HG03565 (cell line): ENCODE measurements around the gene OSBPL6.
"Not testable (repeated sequence)": the region's sequence is repeated elsewhere in the genome, so short reads cannot be mapped to it uniquely, and the experiment has no call there.

Experiments
- ATAC-seq: cut with Tn5 transposase; IDR thresholded peaks from one replicate; pipeline ENCODE4 v1.9.1; 2021; ENCODE audit warnings: mild to moderate bottlenecking, moderate library complexity; ENCODE audit not compliant: unreplicated experiment

Gene OSBPL6

GRCh38 chr2:178333851-178334250, 139.5 kb downstream of the OSBPL6 start:
- ATAC-seq = no peak

GRCh38 chr2:178335230-178335629, 140.9 kb downstream of the OSBPL6 start:
- no peak for ATAC-seq

- ATAC-seq = no peak
These were observed 149.8 kb downstream of the OSBPL6 start for GRCh38 chr2:178344121-178344520.

GRCh38 chr2:178345951-178346350, 151.6 kb downstream of the OSBPL6 start:
- ATAC-seq = no peak

GRCh38 chr2:178350051-178350450, 155.7 kb downstream of the OSBPL6 start:
- no peak for ATAC-seq

- not testable (repeated sequence) for ATAC-seq
These were observed 163.4 kb downstream of the OSBPL6 start for GRCh38 chr2:178357704-178358103.

- ATAC-seq = no peak
These were observed 165.0 kb downstream of the OSBPL6 start for GRCh38 chr2:178359192-178359912.

GRCh38 chr2:178361588-178361987, 167.3 kb downstream of the OSBPL6 start:
- no peak for ATAC-seq

GRCh38 chr2:178363252-178363651, 168.9 kb downstream of the OSBPL6 start:
- no peak for ATAC-seq

GRCh38 chr2:178365116-178365515, 170.8 kb downstream of the OSBPL6 start:
- no peak for ATAC-seq

GRCh38 chr2:178366412-178366811, 172.1 kb downstream of the OSBPL6 start:
- ATAC-seq = no peak

GRCh38 chr2:178367344-178367743, 173.0 kb downstream of the OSBPL6 start:
- ATAC-seq = no peak

- ATAC-seq = no peak
These were observed 180.6 kb downstream of the OSBPL6 start for GRCh38 chr2:178374865-178375264.

- no peak for ATAC-seq
These were observed 182.7 kb downstream of the OSBPL6 start for GRCh38 chr2:178377046-178377445.

- ATAC-seq = no peak
These were observed 185.1 kb downstream of the OSBPL6 start for GRCh38 chr2:178379162-178380004.

GRCh38 chr2:178380763-178381162, 186.5 kb downstream of the OSBPL6 start:
- ATAC-seq = no peak

GRCh38 chr2:178383718-178384117, 189.4 kb downstream of the OSBPL6 start:
- no peak for ATAC-seq

GRCh38 chr2:178385595-178386148, 191.4 kb downstream of the OSBPL6 start:
- no peak for ATAC-seq

- ATAC-seq = no peak
These were observed 192.8 kb downstream of the OSBPL6 start for GRCh38 chr2:178386986-178387597.

- ATAC-seq = no peak
These were observed 194.0 kb downstream of the OSBPL6 start for GRCh38 chr2:178388287-178388686.

GRCh38 chr2:178391701-178392100, 197.4 kb downstream of the OSBPL6 start:
- ATAC-seq = no peak
